ENCODE results near the gene CCDC149. TPM values are rescaled to one million over a fixed set of nuclear protein-coding genes. Genes with fewer than 3 reads are reported as not detected.

Gene CCDC149
- polyA plus RNA-seq, 1 experiment, result 10.2 TPM

- POLR2A ChIA-PET, result no interaction called here
- Histone ChIP-seq H3K36me3 (ENCODE audit: control insufficient read depth, insufficient read depth, low read length) (peaks cover 1% of the 10 kb centered on the region; the same call in 1 of the 2 replicates), H3K4me3 (ENCODE audit: low read depth, low read length) (no peak overlapping the region), H3K27me3 (ENCODE audit: control insufficient read depth, insufficient read depth, low read length) (no peaks in the 10 kb centered on the region; the same call in 1 of the 2 replicates)
- DNase-seq (ENCODE audit: low read depth), result no peak
- CTCF ChIA-PET, result interaction anchor here (2.2 kb wide), 1 partner anchor 8 kb away, joined by 7 read pairs; no protein-coding TSS in a partner anchor
- TF ChIP-seq CTCF (IDR thresholded peaks at IDR 0.05; ENCODE audit: insufficient read depth, low read depth, low read length), result no peak
Measured at GRCh38 chr4:24805566-24805965, 107.3 kb downstream of the CCDC149 start.

DNA sequence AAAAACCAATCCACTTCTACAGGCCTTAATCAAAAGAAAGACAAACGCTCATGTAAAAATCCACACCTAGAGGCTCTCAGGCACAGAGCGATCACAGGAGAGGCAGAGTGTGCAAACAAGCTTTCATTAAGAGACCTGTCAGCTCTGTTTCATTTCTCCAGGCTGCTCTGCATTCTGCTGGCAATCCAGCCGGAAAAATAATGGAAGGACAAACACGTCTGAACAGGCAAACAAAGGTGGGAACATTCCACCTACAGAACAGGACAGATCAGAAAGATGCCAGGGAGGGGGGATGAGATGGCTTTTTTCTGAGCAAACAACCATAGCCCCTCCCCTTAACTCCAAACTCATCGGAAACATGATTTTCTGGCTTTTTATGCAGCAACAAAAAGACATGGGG is 107.8 kb downstream of the CCDC149 start:
- ChIA-PET POLR2A (no interaction called here), CTCF (interaction anchor here (2.2 kb wide), 1 partner anchor 9 kb away, joined by 7 read pairs; no protein-coding TSS in a partner anchor)
- Histone ChIP-seq H3K27me3 (ENCODE audit: control insufficient read depth, insufficient read depth, low read length) (no peaks in the 10 kb centered on the region; the same call in 1 of the 2 replicates), H3K36me3 (ENCODE audit: control insufficient read depth, insufficient read depth, low read length) (peaks cover 1% of the 10 kb centered on the region; the same call in 1 of the 2 replicates), H3K4me3 (ENCODE audit: low read depth, low read length) (no peak overlapping the region)
- no peak for TF ChIP-seq CTCF (IDR thresholded peaks at IDR 0.05; ENCODE audit: insufficient read depth, low read depth, low read length)
- DNase-seq (ENCODE audit: low read depth), result no peak

DNA sequence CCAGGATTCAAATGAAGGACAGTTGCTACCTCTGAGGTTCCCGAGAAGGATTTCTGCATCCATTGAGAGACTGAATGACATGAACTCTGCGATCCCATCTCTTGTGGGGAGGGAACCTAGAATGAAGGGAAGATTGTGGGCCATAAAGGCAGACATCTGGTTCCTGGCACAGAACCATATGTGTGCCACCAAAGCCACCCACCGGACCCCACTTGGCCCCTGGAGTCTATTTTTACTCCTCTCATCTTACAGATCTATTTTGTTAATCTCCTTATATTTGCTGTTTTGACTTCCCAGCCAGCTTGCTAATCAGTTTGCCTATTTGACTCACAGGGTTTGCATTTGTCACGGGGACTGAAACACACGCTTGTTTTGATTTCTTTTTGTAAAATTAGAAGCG is 110.2 kb downstream of the CCDC149 start:
- H3K27me3 ChIP-seq (ENCODE audit: control insufficient read depth, insufficient read depth, low read length), result no peaks in the 10 kb centered on the region; the same call in 1 of the 2 replicates
- ChIA-PET POLR2A (no interaction called here), CTCF (interaction anchor here (0.6 to 2.4 kb wide), 3 partner anchors 8 to 324 kb away, joined by 3 to 12 read pairs (median 4); no protein-coding TSS in a partner anchor)
- no peak for TF ChIP-seq CTCF (IDR thresholded peaks at IDR 0.05; ENCODE audit: insufficient read depth, low read depth, low read length)
- H3K36me3 ChIP-seq (ENCODE audit: control insufficient read depth, insufficient read depth, low read length), result no peaks in the 10 kb centered on the region; the same call in 1 of the 2 replicates
- no peak overlapping the region for H3K4me3 ChIP-seq (ENCODE audit: low read depth, low read length)
- DNase-seq (ENCODE audit: low read depth), result no peak

DNA sequence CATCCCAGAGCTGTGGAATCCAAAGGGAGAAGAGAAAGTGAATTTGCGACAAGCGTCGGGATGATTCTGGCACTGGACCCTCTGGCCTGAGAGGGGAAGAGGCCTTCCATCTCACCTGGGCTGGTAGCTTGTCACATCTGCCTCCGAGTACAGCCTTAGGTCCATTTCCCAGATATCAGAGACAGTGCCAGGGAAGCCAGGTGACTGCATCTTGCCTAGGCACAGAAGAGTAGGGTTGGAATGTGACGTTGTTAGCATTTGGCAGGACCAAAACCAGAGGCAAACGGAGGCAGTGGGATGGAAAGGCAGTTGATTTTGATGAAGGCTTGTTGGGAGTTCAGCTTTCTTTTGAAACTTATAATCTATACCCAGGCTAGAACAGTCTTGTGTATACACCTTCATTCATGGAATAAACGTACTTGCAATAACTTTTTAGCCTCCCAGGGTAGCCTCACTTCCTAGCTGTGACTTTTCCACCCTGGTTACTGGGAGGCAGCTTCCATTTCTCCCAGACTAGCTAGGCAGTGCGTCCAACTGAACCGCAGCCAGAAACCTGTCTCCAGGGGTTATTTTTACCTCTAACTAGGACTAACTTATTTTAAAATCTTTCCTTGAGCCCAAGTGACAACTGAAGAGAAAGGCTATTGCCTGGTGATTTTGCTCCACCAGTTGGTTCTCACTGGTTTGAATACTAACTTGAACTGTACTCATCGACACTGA is 111.5 kb downstream of the CCDC149 start:
- ChIA-PET CTCF (interaction anchor here (0.8 to 2.4 kb wide), 3 partner anchors 8 to 323 kb away, joined by 3 to 12 read pairs (median 3); no protein-coding TSS in a partner anchor), POLR2A (no interaction called here)
- no peak overlapping the region for H3K4me3 ChIP-seq (ENCODE audit: low read depth, low read length)
- DNase-seq (ENCODE audit: low read depth), result no peak
- no peaks in the 10 kb centered on the region for H3K36me3 ChIP-seq (ENCODE audit: control insufficient read depth, insufficient read depth, low read length)
- TF ChIP-seq CTCF (IDR thresholded peaks at IDR 0.05; ENCODE audit: insufficient read depth, low read depth, low read length), result no peak
- H3K27me3 ChIP-seq (ENCODE audit: control insufficient read depth, insufficient read depth, low read length), result peaks cover 1% of the 10 kb centered on the region; the same call in 1 of the 2 replicates

DNA sequence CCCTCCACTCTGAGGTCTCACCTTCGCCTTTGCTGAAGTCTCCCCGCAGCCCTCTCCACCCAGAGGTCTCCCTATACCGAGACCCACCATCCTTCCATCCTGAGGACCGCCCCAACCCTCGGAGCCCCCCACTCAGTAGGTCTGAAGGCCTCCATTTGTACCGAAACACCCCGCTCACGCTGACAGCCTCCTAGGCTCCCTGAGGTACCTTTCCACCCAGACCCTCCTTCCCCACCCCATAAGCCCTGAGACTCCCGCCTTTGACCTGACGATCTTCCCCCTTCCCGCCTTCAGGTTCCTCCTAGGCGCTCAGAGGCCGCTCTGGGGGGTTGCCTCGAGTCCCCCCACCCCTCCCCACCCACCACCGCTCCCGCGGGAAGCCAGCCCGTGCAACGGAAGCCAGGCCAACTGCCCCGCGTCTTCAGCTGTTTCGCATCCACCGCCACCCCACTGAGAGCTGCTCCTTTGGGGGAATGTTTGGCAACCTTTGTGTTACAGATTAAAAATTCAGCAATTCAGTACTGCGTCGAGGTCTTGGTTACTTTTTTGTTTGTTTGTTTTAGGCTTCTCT is 112.4 kb downstream of the CCDC149 start:
- DNase-seq (ENCODE audit: low read depth), result no peak
- no peak overlapping the region for H3K4me3 ChIP-seq (ENCODE audit: low read depth, low read length)
- POLR2A ChIA-PET, result no interaction called here
- no peaks in the 10 kb centered on the region for H3K36me3 ChIP-seq (ENCODE audit: control insufficient read depth, insufficient read depth, low read length)
- H3K27me3 ChIP-seq (ENCODE audit: control insufficient read depth, insufficient read depth, low read length), result peaks cover 1% of the 10 kb centered on the region; the same call in 1 of the 2 replicates
- CTCF ChIA-PET, result interaction anchor here (0.8 kb wide), 1 partner anchor 322 kb away, joined by 3 read pairs; no protein-coding TSS in a partner anchor
- no peak for TF ChIP-seq CTCF (IDR thresholded peaks at IDR 0.05; ENCODE audit: insufficient read depth, low read depth, low read length)
